CD14-positive monocyte (primary cell): Measurements from ENCODE around the gene DDR1. TPM values are rescaled to one million over a fixed set of nuclear protein-coding genes. Genes with fewer than 3 reads are reported as not detected.
"Not testable (repeated sequence)": the region's sequence is repeated elsewhere in the genome, so short reads cannot be mapped to it uniquely, and the experiment has no call there.

Experiments used
- DNase-seq, 3 donors: peaks; one replicate each; pipeline ENCODE4 v3.0.0-alpha.2; 2011 to 2022
- H2AFZ ChIP-seq: 2 replicates; pipeline ENCODE4 v1.6.0; 2012; ENCODE audit warnings: mild to moderate bottlenecking, low read depth, low read length, inconsistent platforms; ENCODE audit not compliant: insufficient read depth, poor library complexity, severe bottlenecking
- H3K27ac ChIP-seq, 2 donors: 1 replicate in 1 of 2; 2 replicates in 1 of 2; pipeline ENCODE4 v1.5.1; 2012 to 2013; ENCODE audit warnings: low read length in 2 of 2, control low read depth in 1 of 2, inconsistent platforms in 1 of 2, low read depth in 1 of 2, mild to moderate bottlenecking in 1 of 2
- H3K27me3 ChIP-seq, 2 donors: one replicate each; pipeline versions ENCODE4 v1.6.0 to v1.6.1; 2011 to 2013; ENCODE audit warnings: low read length in 2 of 2; ENCODE audit not compliant: control insufficient read depth in 2 of 2, insufficient read depth in 2 of 2
- H3K36me3 ChIP-seq, 2 donors: replicated peaks in 1 of 2; 1 replicate in 1 of 2; 2 replicates in 1 of 2; pipeline versions ENCODE4 v1.5.1 to v1.6.1; 2012 to 2013; ENCODE audit warnings: low read length in 2 of 2, control low read depth in 1 of 2, inconsistent platforms in 1 of 2, mild to moderate bottlenecking in 1 of 2; ENCODE audit not compliant: insufficient read depth in 2 of 2, control insufficient read depth in 1 of 2
- H3K4me1 ChIP-seq, 2 donors: 1 replicate in 1 of 2; 2 replicates in 1 of 2; pipeline versions ENCODE4 v1.5.1 to v1.6.1; 2012 to 2013; ENCODE audit warnings: low read length in 2 of 2, control low read depth in 1 of 2, inconsistent platforms in 1 of 2, mild to moderate bottlenecking in 1 of 2, moderate library complexity in 1 of 2; ENCODE audit not compliant: insufficient read depth in 2 of 2, control insufficient read depth in 1 of 2
- H3K4me2 ChIP-seq: replicated peaks from 2 replicates; pipeline ENCODE3; 2012; ENCODE audit warnings: low read length, moderate library complexity, mild to moderate bottlenecking; ENCODE audit not compliant: poor library complexity, severe bottlenecking; ENCODE audit errors: extremely low read depth
- H3K4me3 ChIP-seq, 3 experiments: fragments of 200-600 bp in 1 of 3; sonication (generic) in 1 of 3; replicated peaks in 1 of 3; 1 replicate in 2 of 3; 2 replicates in 1 of 3; pipeline ENCODE4 v1.5.1; 2011 to 2013; ENCODE audit warnings: low read length in 3 of 3, mild to moderate bottlenecking in 3 of 3, control low read depth in 2 of 3, low read depth in 2 of 3, inconsistent platforms in 1 of 3, moderate library complexity in 1 of 3
- H3K79me2 ChIP-seq: 2 replicates; pipeline ENCODE4 v1.6.0; 2012; ENCODE audit warnings: mild to moderate bottlenecking, control low read depth, inconsistent platforms, low read length, moderate library complexity; ENCODE audit not compliant: insufficient read depth
- H3K9ac ChIP-seq: 2 replicates; pipeline ENCODE4 v1.6.0; 2017; ENCODE audit warnings: low read length, mild to moderate bottlenecking; ENCODE audit not compliant: insufficient read depth, poor library complexity, severe bottlenecking
- H3K9me3 ChIP-seq, 2 donors: replicated peaks in 1 of 2; 1 replicate in 1 of 2; 2 replicates in 1 of 2; pipeline versions ENCODE4 v1.5.1 to v1.6.1; 2012 to 2013; ENCODE audit warnings: low read length in 2 of 2, control low read depth in 1 of 2; ENCODE audit not compliant: control insufficient read depth in 1 of 2, insufficient read depth in 1 of 2
- H4K20me1 ChIP-seq: 2 replicates; pipeline ENCODE4 v1.6.0; 2012; ENCODE audit warnings: mild to moderate bottlenecking, low read length, control low read depth, moderate library complexity; ENCODE audit not compliant: insufficient read depth
- H3K27ac Mint-ChIP-seq, 7 donors: one replicate each; pipeline ENCODE4 v1.8.0; 2020; ENCODE audit warnings: mild to moderate bottlenecking in 7 of 7, mixed read lengths in 7 of 7, moderate library complexity in 6 of 7, inconsistent platforms in 2 of 7
- H3K27me3 Mint-ChIP-seq, 3 donors: one replicate each; pipeline ENCODE4 v1.8.0; 2021 to 2022; ENCODE audit warnings: low read depth in 3 of 3, mild to moderate bottlenecking in 3 of 3, mixed read lengths in 3 of 3, moderate library complexity in 3 of 3, inconsistent platforms in 1 of 3
- H3K36me3 Mint-ChIP-seq, 2 donors: one replicate each; pipeline ENCODE4 v1.8.0; 2020; ENCODE audit warnings: mixed read lengths in 2 of 2, inconsistent platforms in 1 of 2, mild to moderate bottlenecking in 1 of 2
- H3K4me1 Mint-ChIP-seq: one replicate; pipeline ENCODE4 v1.8.0; 2020; ENCODE audit warnings: mild to moderate bottlenecking, mixed read lengths
- H3K4me3 Mint-ChIP-seq, 2 donors: one replicate each; pipeline ENCODE4 v1.8.0; 2020; ENCODE audit warnings: mild to moderate bottlenecking in 2 of 2, mixed read lengths in 2 of 2, moderate library complexity in 1 of 2
- H3K9me3 Mint-ChIP-seq, 7 donors: one replicate each; pipeline ENCODE4 v1.8.0; 2020 to 2022; ENCODE audit warnings: mixed read lengths in 7 of 7, mild to moderate bottlenecking in 6 of 7, moderate library complexity in 6 of 7, inconsistent platforms in 2 of 7
- WGBS: methylation state at CpG from one replicate; pipeline ENCODE4 v1.1.5; 2013; ENCODE audit warnings: missing lambda C conversion rate; ENCODE audit not compliant: insufficient coverage; 5-methylcytosine and 5-hydroxymethylcytosine counted together
- intact Hi-C, 2 donors: fragments of 100-400 bp; cut with micrococcal nuclease; formaldehyde crosslinking; loops; one replicate each; pipeline versions ENCODE4 v1.15.0 to v1.15.1; 2023
- polyA plus RNA-seq, 3 donors: library from polyadenylated mRNA; depleted of rRNA in 1 of 3; unstranded in 2 of 3; stranded (reverse) in 1 of 3; fragments of 300-500 nt in 2 of 3; fragments of >200 nt in 1 of 3; fragmentation: Illumina TruSeq in 2 of 3; gene quantifications; 1 replicate in 2 of 3; 2 replicates in 1 of 3; pipeline ENCODE4 v1.2.3, GENCODE V29; 2012 to 2021
- TF ChIP-seq, protein P1 (sequence below): fragments of 200-600 bp; IDR thresholded peaks from one replicate; pipeline ENCODE4 v1.8.0; 2022; ENCODE audit warnings: antibody characterized with exemption, mild to moderate bottlenecking

DDR1 gene
- polyA plus RNA-seq, 3 donors: 0.39 to 1.0 (median 0.51) TPM

GRCh38 chr6:30873137-30873640 is 11.1 kb upstream of the DDR1 start:
- Mint-ChIP-seq H3K9me3 (peaks cover 26 to 44% (median 42%) of the 10 kb centered on the region in 7 donors), H3K4me1 (peaks cover 8% of the 10 kb centered on the region), H3K4me3 (no peak overlapping the region), H3K27ac (no peak overlapping the region), H3K27me3 (peaks cover 0 to 2% (median 2%) of the 10 kb centered on the region in 3 donors), H3K36me3 (no peaks in the 10 kb centered on the region)
- Histone ChIP-seq H3K9ac (no peak overlapping the region), H3K4me3 (no peak overlapping the region), H3K4me1 (peaks cover 9 to 10% of the 10 kb centered on the region in 2 donors), H3K9me3 (peaks cover 30 to 34% of the 10 kb centered on the region in 2 donors), H2AFZ (no peak overlapping the region), H4K20me1 (no peaks in the 10 kb centered on the region), H3K27me3 (no peaks in the 10 kb centered on the region), H3K27ac (no peak overlapping the region), H3K79me2 (no peaks in the 10 kb centered on the region), H3K4me2 (no peak overlapping the region), H3K36me3 (no peaks in the 10 kb centered on the region)
- TF ChIP-seq, protein P1, sequence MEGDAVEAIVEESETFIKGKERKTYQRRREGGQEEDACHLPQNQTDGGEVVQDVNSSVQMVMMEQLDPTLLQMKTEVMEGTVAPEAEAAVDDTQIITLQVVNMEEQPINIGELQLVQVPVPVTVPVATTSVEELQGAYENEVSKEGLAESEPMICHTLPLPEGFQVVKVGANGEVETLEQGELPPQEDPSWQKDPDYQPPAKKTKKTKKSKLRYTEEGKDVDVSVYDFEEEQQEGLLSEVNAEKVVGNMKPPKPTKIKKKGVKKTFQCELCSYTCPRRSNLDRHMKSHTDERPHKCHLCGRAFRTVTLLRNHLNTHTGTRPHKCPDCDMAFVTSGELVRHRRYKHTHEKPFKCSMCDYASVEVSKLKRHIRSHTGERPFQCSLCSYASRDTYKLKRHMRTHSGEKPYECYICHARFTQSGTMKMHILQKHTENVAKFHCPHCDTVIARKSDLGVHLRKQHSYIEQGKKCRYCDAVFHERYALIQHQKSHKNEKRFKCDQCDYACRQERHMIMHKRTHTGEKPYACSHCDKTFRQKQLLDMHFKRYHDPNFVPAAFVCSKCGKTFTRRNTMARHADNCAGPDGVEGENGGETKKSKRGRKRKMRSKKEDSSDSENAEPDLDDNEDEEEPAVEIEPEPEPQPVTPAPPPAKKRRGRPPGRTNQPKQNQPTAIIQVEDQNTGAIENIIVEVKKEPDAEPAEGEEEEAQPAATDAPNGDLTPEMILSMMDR: no peak
- intact Hi-C loops: loop anchor here in 1 of 2 donors (10.0 kb wide), 1 partner anchor 108 kb away; no protein-coding TSS in a partner anchor
- WGBS: 100% methylated on average over 1 of the region's 2 CpGs
- DNase-seq: no peak

GRCh38 chr6:30873795-30874194 is 10.5 kb upstream of the DDR1 start:
- not testable (repeated sequence) for H3K4me1 Mint-ChIP-seq, H4K20me1 ChIP-seq, H3K36me3 ChIP-seq, H3K36me3 Mint-ChIP-seq, H3K4me2 ChIP-seq, H3K27ac ChIP-seq, H3K4me3 ChIP-seq, H3K79me2 ChIP-seq, H3K4me3 Mint-ChIP-seq, H3K27ac Mint-ChIP-seq, H3K9ac ChIP-seq, DNase-seq, H3K27me3 ChIP-seq, H2AFZ ChIP-seq, H3K27me3 Mint-ChIP-seq
- intact Hi-C loops: loop anchor here in 1 of 2 donors (10.0 kb wide), 1 partner anchor 109 kb away; no protein-coding TSS in a partner anchor
- Histone ChIP-seq H3K9me3 (peaks cover 30 to 31% of the 10 kb centered on the region in 2 donors), H3K4me1 (peaks cover 9 to 10% of the 10 kb centered on the region in 2 donors)
- no CpG with 5 or more reads among the region's 3 CpGs for WGBS
- H3K9me3 Mint-ChIP-seq: peaks cover 25 to 42% (median 41%) of the 10 kb centered on the region in 7 donors
